Measurements from ENCODE around the gene ZBED5.
"Not testable (repeated sequence)": the region's sequence is repeated elsewhere in the genome, so short reads cannot be mapped to it uniquely, and the experiment has no call there.

ZBED5 gene

DNA sequence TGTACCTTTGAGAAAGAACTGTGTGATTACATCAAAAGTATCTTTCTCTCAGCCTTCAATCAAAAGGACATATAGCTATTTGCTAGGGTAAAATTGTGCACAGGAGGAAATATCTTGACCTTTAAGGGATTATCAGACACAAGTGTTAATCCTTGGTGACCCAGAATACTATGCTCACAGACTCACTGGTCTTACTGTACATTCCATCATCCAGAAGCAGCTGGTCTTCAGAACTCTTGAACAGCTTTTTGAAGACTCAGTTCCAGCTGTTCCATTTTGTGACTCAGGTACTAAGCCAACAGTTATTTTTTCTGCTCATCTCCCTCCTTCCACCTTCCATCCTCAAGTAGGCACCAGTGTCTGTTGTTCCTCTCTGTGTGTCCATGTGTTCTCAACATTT, 19.8 kb downstream of the ZBED5 start:
- DNase-seq (ENCODE audit: low read depth), result no peak

- DNase-seq (ENCODE audit: low read depth), result not testable (repeated sequence)
Observed at GRCh38 chr11:10836884-10837283, 21.0 kb downstream of the ZBED5 start.

- no peak for DNase-seq (ENCODE audit: low read depth)
Observed at GRCh38 chr11:10829139-10829538, 28.7 kb downstream of the ZBED5 start.

DNA sequence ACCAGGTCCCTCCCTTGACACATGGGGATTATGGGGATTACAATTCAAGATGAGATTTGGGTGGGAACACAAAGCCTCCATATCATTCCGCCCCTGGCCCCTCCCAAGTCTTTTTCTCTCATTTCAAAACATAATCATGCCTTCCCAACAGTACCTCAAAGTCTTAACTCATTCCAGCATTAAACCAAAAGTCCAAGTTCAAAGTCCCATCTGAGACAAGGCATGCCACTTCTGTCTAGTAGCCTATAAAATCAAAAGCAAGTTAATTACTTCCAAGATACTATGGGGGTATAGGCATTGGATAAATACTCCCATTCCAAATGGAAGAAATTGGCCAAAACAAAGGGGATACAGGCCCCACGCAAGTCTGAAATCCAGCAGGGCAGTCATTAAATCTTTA, 29.5 kb downstream of the ZBED5 start:
- DNase-seq (ENCODE audit: low read depth), result no peak

GRCh38 chr11:10824888-10825287, 33.0 kb downstream of the ZBED5 start:
- no peak for DNase-seq (ENCODE audit: low read depth)

- peak; percentile 14 for DNase-seq (ENCODE audit: low read depth)
Observed at GRCh38 chr11:10823152-10823579, 34.7 kb downstream of the ZBED5 start.

GRCh38 chr11:10822491-10822890, 35.4 kb downstream of the ZBED5 start:
- not testable (repeated sequence) for DNase-seq (ENCODE audit: low read depth)

- peak; percentile 96 for DNase-seq (ENCODE audit: low read depth)
Observed at GRCh38 chr11:10818594-10818993, 39.3 kb downstream of the ZBED5 start.

DNA sequence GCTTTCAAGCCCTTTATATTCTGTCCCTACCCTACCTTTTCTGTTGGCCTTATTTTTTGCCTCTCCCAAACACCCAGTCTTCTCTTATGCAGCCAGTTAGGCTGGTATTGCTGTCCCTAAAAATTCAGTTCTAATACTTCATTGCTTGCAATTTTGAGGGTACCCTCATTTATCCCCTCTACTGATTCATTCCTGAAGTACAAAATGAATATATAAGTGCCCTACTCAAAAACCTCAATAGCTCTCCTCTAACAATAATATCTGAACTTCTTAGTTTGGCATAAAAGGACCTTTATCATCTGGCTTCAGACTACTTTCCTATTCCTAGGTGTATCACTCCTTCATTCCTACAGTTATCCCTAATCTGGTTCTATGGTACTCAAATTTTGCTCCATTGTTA, 43.9 kb downstream of the ZBED5 start:
- no peak for DNase-seq (ENCODE audit: low read depth)

- peak; percentile 90 for DNase-seq (ENCODE audit: low read depth)
Observed at GRCh38 chr11:10809373-10810160, 48.3 kb downstream of the ZBED5 start.

DNA sequence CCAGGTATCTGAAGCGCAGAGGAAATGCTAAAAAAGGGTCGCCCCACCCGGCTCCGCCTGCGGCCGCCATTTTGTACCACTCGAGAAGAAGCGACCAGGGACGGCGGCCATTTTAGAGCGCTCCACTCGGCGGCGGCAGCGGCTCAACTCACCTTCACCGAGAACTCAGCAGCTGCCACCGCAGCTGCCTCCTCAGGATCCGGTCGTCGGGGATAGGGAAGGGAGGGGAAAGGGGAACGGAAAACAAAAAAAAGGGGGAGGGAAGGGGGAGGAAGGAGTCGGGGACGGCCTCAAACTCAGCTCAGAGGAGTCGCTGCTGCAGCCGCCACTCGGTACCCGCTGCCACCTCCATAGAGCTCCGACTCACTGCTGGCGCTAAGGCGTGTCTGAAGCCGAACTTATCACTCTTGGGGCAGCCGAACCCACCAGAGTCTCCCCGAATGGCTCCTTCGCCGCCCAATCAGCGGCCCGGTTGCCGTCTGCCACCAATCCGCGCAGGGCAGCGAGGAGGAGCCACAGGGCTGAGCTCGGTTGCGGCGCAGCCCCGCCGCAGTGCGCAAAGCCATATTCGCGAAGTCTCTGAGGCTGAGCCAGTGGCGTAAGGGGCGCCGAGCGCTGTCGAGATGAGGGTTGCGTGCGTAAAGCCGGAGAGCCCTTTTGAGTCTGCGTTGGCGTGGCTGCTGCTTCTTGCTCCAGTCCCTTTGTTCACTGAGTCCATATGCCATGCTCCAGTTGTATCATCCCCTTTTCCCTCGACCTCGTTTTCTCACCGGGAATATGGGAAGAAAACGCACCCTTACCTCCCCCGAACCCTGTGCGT, 49.1 kb downstream of the ZBED5 start, which contains the start of gene EIF4G2:
TSS of gene EIF4G2 (minus strand) at position 374 of the 820 bp plus-strand sequence.
- DNase-seq (ENCODE audit: low read depth), result peak; percentile 99

- no peak for DNase-seq (ENCODE audit: low read depth)
Observed at GRCh38 chr11:10808235-10808552, 49.7 kb downstream of the ZBED5 start.

DNA sequence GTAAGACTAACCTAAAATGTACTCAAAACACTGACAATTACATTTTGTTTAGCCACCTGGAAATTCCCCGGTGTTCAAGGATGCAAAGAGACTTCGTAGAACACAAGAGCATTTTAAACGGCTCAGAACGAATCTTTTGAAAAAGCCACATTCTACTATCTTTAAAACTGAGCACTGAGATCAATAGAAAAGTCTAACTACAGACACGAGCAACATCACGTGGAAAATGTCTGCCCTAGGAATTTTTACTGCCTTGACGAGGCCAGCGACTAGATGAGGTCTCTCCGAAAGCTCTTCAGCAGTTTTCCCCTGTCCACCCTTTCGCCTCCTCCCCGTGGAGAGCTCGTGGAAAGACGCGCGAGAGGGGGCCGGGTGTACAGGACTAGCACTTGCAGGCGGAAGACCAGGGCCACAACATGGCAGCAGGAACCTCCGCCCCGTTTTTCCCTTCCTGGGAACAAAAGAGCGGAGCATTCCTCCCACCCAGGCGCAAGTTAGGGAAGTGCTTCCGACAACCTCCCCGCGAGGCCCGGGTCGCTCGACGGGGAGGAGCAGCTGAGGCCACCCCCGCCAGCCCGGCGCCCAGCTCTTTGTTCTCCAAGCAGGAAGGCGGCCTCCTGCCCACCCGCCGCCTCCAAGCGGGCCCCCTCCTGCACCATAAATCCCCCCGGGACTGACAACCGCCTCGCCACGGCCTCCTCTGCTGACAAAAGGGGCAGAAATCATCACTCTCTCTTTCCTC, 50.2 kb downstream of the ZBED5 start:
- peak; percentile 74 for DNase-seq (ENCODE audit: low read depth)

DNA sequence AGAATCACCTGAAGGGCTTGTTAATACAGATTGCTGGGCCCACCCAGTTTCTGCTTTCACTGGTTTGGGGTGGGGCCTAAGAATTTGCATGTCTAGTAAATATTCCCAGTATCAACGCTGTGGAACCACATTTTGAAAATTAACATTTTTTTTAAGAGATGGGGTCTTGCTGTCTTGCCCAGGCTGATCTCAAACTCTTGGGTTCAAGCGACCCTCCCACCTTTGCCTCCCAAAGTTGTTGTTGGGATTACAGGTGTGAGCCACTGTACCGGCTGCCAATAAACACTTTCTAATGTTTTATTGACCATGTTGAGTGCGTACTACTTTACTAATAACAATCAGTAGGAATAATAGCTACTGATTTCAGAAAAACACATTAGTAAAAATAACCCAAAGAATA, 51.6 kb downstream of the ZBED5 start:
- DNase-seq (ENCODE audit: low read depth), result no peak

- no peak for DNase-seq (ENCODE audit: low read depth)
Observed at GRCh38 chr11:10805741-10806140, 52.1 kb downstream of the ZBED5 start.

- DNase-seq (ENCODE audit: low read depth), result no peak
Observed at GRCh38 chr11:10803676-10804075, 54.2 kb downstream of the ZBED5 start.

All from EH (cell line).